ENCODE measurements around the gene SLC5A5. TPM values are rescaled to one million over a fixed set of nuclear protein-coding genes. Genes with fewer than 3 reads are reported as not detected.

SLC5A5 gene
- total and polyA plus RNA-seq, 2 of the 4 experiments (the other 2 are of a cell fraction), result not detected

- H2AFZ ChIP-seq (replicated peaks; ENCODE audit: low read length, poor library complexity), result no peak overlapping the region
- H4K20me1 ChIP-seq (ENCODE audit: insufficient read depth, low read length), result no peaks in the 10 kb centered on the region
- no peak overlapping the region for H4K5ac ChIP-seq (ENCODE audit: low read depth, low read length)
- no peak overlapping the region for H2BK15ac ChIP-seq (ENCODE audit: low read depth, low read length)
- ATAC-seq (ENCODE audit: low read depth) (no peak), DNase-seq (no peak)
- ChIA-PET POLR2A (ENCODE audit: unreplicated experiment) (no interaction called here), CTCF (no interaction called here)
- no peaks in the 10 kb centered on the region for H3K9me1 ChIP-seq (ENCODE audit: insufficient read depth, low read length)
- H3K36me3 ChIP-seq (ENCODE audit: control insufficient read depth, insufficient read depth, low read length), result no peaks in the 10 kb centered on the region
- H3K79me1 ChIP-seq (ENCODE audit: low read depth in 1 of 2, low read length in 2 of 2), result no peaks in the 10 kb centered on the region
- no peak overlapping the region for H2AK9ac ChIP-seq (replicated peaks; ENCODE audit: low read depth, low read length, poor library complexity)
- H2BK5ac ChIP-seq (ENCODE audit: low read depth, low read length, poor library complexity, severe bottlenecking), result no peak overlapping the region
- H3K56ac ChIP-seq (ENCODE audit: extremely low read depth, insufficient read depth, low read length), result no peak overlapping the region
- H3K9ac ChIP-seq (ENCODE audit: low read depth, low read length), result no peak overlapping the region
- no peak overlapping the region for H3K14ac ChIP-seq (replicated peaks; ENCODE audit: low read depth, low read length)
- WGBS, 2 experiments (ENCODE audit: extremely low coverage in 2 of 2, insufficient read length in 1 of 2), result no CpG with 5 or more reads among the region's 3 CpGs
- no peak overlapping the region for H2BK20ac ChIP-seq (ENCODE audit: low read depth, low read length)
- H2AK5ac ChIP-seq (ENCODE audit: low read depth, low read length), result no peak overlapping the region
- no peak overlapping the region for H4K91ac ChIP-seq (ENCODE audit: insufficient read depth, low read depth, low read length)
- H3K9me3 ChIP-seq (ENCODE audit: control insufficient read depth, insufficient read depth, low read length), result peaks cover 2% of the 10 kb centered on the region
- in situ Hi-C loops (cut with MboI; ENCODE audit: low sequenced_read_pairs) (loop anchor here (5.0 kb wide), 1 partner anchor 45 kb away; no protein-coding TSS in a partner anchor), intact Hi-C loops (cut with micrococcal nuclease) (no loop called here), dilution Hi-C loops (cut with HindIII; ENCODE audit: low sequenced_read_pairs, unreplicated experiment) (no loop called here)
- TF ChIP-seq USF2 (IDR thresholded peaks at IDR 0.05; ENCODE audit: low read depth, low read length) (no peak), MAFK (IDR thresholded peaks at IDR 0.05; ENCODE audit: low read depth, low read length) (no peak), NFE2L2 (IDR thresholded peaks at IDR 0.05; ENCODE audit: low read depth, low read length) (no peak), ELK1 (IDR thresholded peaks at IDR 0.05; ENCODE audit: borderline replicate concordance, low read depth, low read length) (no peak), CTCF (conservative IDR thresholded peaks at IDR 0.05; ENCODE audit: low read depth, low read length) (no peak), MXI1 (IDR thresholded peaks at IDR 0.05; ENCODE audit: borderline replicate concordance, low read depth, low read length) (no peak), SMC3 (IDR thresholded peaks at IDR 0.05; ENCODE audit: low read depth, low read length) (no peak), BHLHE40 (IDR thresholded peaks at IDR 0.05; ENCODE audit: low read depth, low read length) (no peak)
- H3K27me3 ChIP-seq (ENCODE audit: control insufficient read depth, insufficient read depth, low read length), result peaks cover 3% of the 10 kb centered on the region; the same call in 1 of the 2 replicates
- BruUV-seq (replicated peaks), result no TSS peak
- H3K27ac ChIP-seq (ENCODE audit: insufficient read depth, low read length), result no peak overlapping the region
- no peak overlapping the region for H2BK120ac ChIP-seq (ENCODE audit: low read depth, low read length)
- H3K18ac ChIP-seq (ENCODE audit: low read depth, low read length), result no peak overlapping the region
- no peak overlapping the region for H3K4me2 ChIP-seq (ENCODE audit: low read depth, low read length)
- H4K8ac ChIP-seq (ENCODE audit: low read depth in 2 of 2, low read length in 2 of 2), result no peak overlapping the region
- H3K4ac ChIP-seq (ENCODE audit: low read depth, low read length), result no peak overlapping the region
- H3K4me3 ChIP-seq (ENCODE audit: insufficient read depth, low read depth, low read length), result no peak overlapping the region
- no peak overlapping the region for H3K23ac ChIP-seq (ENCODE audit: low read depth, low read length)
- H3K4me1 ChIP-seq (ENCODE audit: control insufficient read depth, insufficient read depth, low read length), result no peaks in the 10 kb centered on the region
These were observed 50.4 kb downstream of the SLC5A5 start for GRCh38 chr19:17922138-17922537.
